Measurements from ENCODE around the gene SLC2A9.
A peak's percentile ranks its signal among the peaks of the same experiment; 100 is the strongest.

SLC2A9 gene

GRCh38 chr4:10020106-10020505 is 1.2 kb downstream of the SLC2A9 start:
- DNase-seq (ENCODE audit: low read depth) = no peak

- DNase-seq (ENCODE audit: low read depth) = no peak
These were observed 1.7 kb downstream of the SLC2A9 start for GRCh38 chr4:10019521-10020051.

- DNase-seq (ENCODE audit: low read depth) = peak; percentile 83
These were observed 2.4 kb downstream of the SLC2A9 start for GRCh38 chr4:10018818-10019461.

GRCh38 chr4:10017037-10017893 is 4.0 kb downstream of the SLC2A9 start:
- no peak for DNase-seq (ENCODE audit: low read depth)

- DNase-seq (ENCODE audit: low read depth) = no peak
These were observed 5.1 kb downstream of the SLC2A9 start for GRCh38 chr4:10016169-10016568.

GRCh38 chr4:10015140-10015753 is 6.0 kb downstream of the SLC2A9 start:
- DNase-seq (ENCODE audit: low read depth) = peak; percentile 62

GRCh38 chr4:10013722-10014121 is 7.6 kb downstream of the SLC2A9 start:
- DNase-seq (ENCODE audit: low read depth) = no peak

GRCh38 chr4:10011885-10012284 is 9.4 kb downstream of the SLC2A9 start:
- DNase-seq (ENCODE audit: low read depth) = no peak

GRCh38 chr4:10011277-10011676 is 10.0 kb downstream of the SLC2A9 start:
- no peak for DNase-seq (ENCODE audit: low read depth)

- no peak for DNase-seq (ENCODE audit: low read depth)
These were observed 11.3 kb downstream of the SLC2A9 start for GRCh38 chr4:10009861-10010500.

GRCh38 chr4:10008609-10009005 is 12.7 kb downstream of the SLC2A9 start:
- no peak for DNase-seq (ENCODE audit: low read depth)

GRCh38 chr4:10007793-10008608 is 13.3 kb downstream of the SLC2A9 start:
- DNase-seq (ENCODE audit: low read depth) = no peak

- DNase-seq (ENCODE audit: low read depth) = no peak
These were observed 13.9 kb downstream of the SLC2A9 start for GRCh38 chr4:10007436-10007740.

GRCh38 chr4:10006601-10007435 is 14.5 kb downstream of the SLC2A9 start:
- no peak for DNase-seq (ENCODE audit: low read depth)

- DNase-seq (ENCODE audit: low read depth) = no peak
These were observed 15.1 kb downstream of the SLC2A9 start for GRCh38 chr4:10006231-10006600.

- DNase-seq (ENCODE audit: low read depth) = no peak
These were observed 15.7 kb downstream of the SLC2A9 start for GRCh38 chr4:10005632-10006031.

GRCh38 chr4:10003666-10004065 is 17.6 kb downstream of the SLC2A9 start:
- DNase-seq (ENCODE audit: low read depth) = no peak

- DNase-seq (ENCODE audit: low read depth) = no peak
These were observed 19.0 kb downstream of the SLC2A9 start for GRCh38 chr4:10002278-10002677.

GRCh38 chr4:10001757-10002156 is 19.5 kb downstream of the SLC2A9 start:
- DNase-seq (ENCODE audit: low read depth) = no peak

GRCh38 chr4:9999956-10000561 is 21.2 kb downstream of the SLC2A9 start:
- no peak for DNase-seq (ENCODE audit: low read depth)
